Liver (tissue), 9 donors: ENCODE data around the gene HAPLN2. TPM values are rescaled to one million over a fixed set of nuclear protein-coding genes. Genes with fewer than 3 reads are reported as not detected.

Source experiments
- DNase-seq: peaks from one replicate; pipeline ENCODE4 v3.0.0-alpha.2; 2017; ENCODE audit warnings: low spot score
- H3K27ac ChIP-seq, 2 donors: one replicate each; pipeline ENCODE4 v1.7.0; 2013; ENCODE audit warnings: inconsistent platforms in 2 of 2, low read length in 2 of 2, control low read depth in 1 of 2, low read depth in 1 of 2, mild to moderate bottlenecking in 1 of 2
- H3K27me3 ChIP-seq, 4 donors: one replicate each; pipeline versions ENCODE4 v1.6.1 to v1.7.0; 2013; ENCODE audit warnings: low read length in 3 of 4, inconsistent platforms in 1 of 4, mild to moderate bottlenecking in 1 of 4, moderate library complexity in 1 of 4; ENCODE audit not compliant: control insufficient read depth in 4 of 4, insufficient read depth in 4 of 4
- H3K36me3 ChIP-seq, 4 donors: one replicate each; pipeline versions ENCODE4 v1.6.1 to v1.7.0; 2013; ENCODE audit warnings: low read length in 3 of 4, mild to moderate bottlenecking in 3 of 4, low read depth in 1 of 4, moderate library complexity in 1 of 4; ENCODE audit not compliant: control insufficient read depth in 4 of 4, insufficient read depth in 3 of 4
- H3K4me1 ChIP-seq, 4 donors: one replicate each; pipeline versions ENCODE4 v1.6.1 to v1.7.0; 2013; ENCODE audit warnings: low read length in 3 of 4, mild to moderate bottlenecking in 3 of 4, moderate library complexity in 1 of 4; ENCODE audit not compliant: control insufficient read depth in 4 of 4, insufficient read depth in 4 of 4
- H3K4me3 ChIP-seq, 3 donors: one replicate each; pipeline versions ENCODE4 v1.6.1 to v1.7.0; 2013; ENCODE audit warnings: low read length in 3 of 3, control low read depth in 1 of 3, low read depth in 1 of 3, mild to moderate bottlenecking in 1 of 3
- H3K9ac ChIP-seq, 2 donors: one replicate each; pipeline ENCODE4 v1.7.0; 2013; ENCODE audit warnings: low read length in 2 of 2, mild to moderate bottlenecking in 2 of 2, moderate library complexity in 2 of 2, control low read depth in 1 of 2, low read depth in 1 of 2
- H3K9me3 ChIP-seq, 4 donors: one replicate each; pipeline versions ENCODE4 v1.6.1 to v1.7.0; 2013; ENCODE audit warnings: low read length in 3 of 4; ENCODE audit not compliant: control insufficient read depth in 4 of 4
- CTCF ChIP-seq: fragments of 150-350 bp; IDR thresholded peaks from 2 replicates; pipeline ENCODE4 v1.5.1; 2017; ENCODE audit warnings: improper control_type of control experiment, low read depth, low read length; ENCODE audit not compliant: missing input control
- EGR1 ChIP-seq, 2 donors: IDR thresholded peaks; 2 replicates each; pipeline ENCODE4 v1.6.1; 2016 to 2018; ENCODE audit warnings: antibody characterized with exemption in 2 of 2, low read depth in 2 of 2
- GABPA ChIP-seq, 2 donors: IDR thresholded peaks in 1 of 2; conservative IDR thresholded peaks in 1 of 2; 2 replicates each; pipeline ENCODE4 v1.6.1; 2016; ENCODE audit warnings: antibody characterized with exemption in 2 of 2, mild to moderate bottlenecking in 1 of 2, moderate library complexity in 1 of 2
- HNF4A ChIP-seq, 2 donors: conservative IDR thresholded peaks; 2 replicates each; pipeline ENCODE4 v1.6.1; 2016; ENCODE audit warnings: antibody characterized with exemption in 2 of 2, mild to moderate bottlenecking in 2 of 2
- HNF4G ChIP-seq: IDR thresholded peaks from 2 replicates; pipeline ENCODE4 v1.6.1; 2016; ENCODE audit warnings: antibody characterized with exemption
- JUND ChIP-seq, 2 donors: IDR thresholded peaks; 2 replicates each; pipeline ENCODE4 v1.6.1; 2016; ENCODE audit warnings: antibody characterized with exemption in 2 of 2
- MAX ChIP-seq: IDR thresholded peaks from 2 replicates; pipeline ENCODE4 v1.6.1; 2016; ENCODE audit warnings: antibody characterized with exemption
- NR2F2 ChIP-seq: IDR thresholded peaks from 2 replicates; pipeline ENCODE4 v1.6.1; 2016; ENCODE audit warnings: antibody characterized with exemption
- RXRA ChIP-seq, 2 donors: IDR thresholded peaks; 2 replicates each; pipeline ENCODE4 v1.6.1; 2017 to 2018; ENCODE audit warnings: antibody characterized with exemption in 2 of 2, mild to moderate bottlenecking in 1 of 2
- SP1 ChIP-seq: IDR thresholded peaks from 2 replicates; pipeline ENCODE4 v1.6.1; 2018; ENCODE audit warnings: antibody characterized with exemption, mild to moderate bottlenecking
- TAF1 ChIP-seq: conservative IDR thresholded peaks from 2 replicates; pipeline ENCODE4 v1.6.1; 2016; ENCODE audit warnings: antibody characterized with exemption, mild to moderate bottlenecking
- WGBS: extraction: QIAGEN DNeasy Blood & Tissue Kit; methylation state at CpG from one replicate; pipeline ENCODE4 v1.1.7; 2013; 5-methylcytosine and 5-hydroxymethylcytosine counted together
- polyA plus RNA-seq, 2 donors: library from polyadenylated mRNA; stranded (reverse) in 1 of 2; unstranded in 1 of 2; fragments of 200-250 nt in 1 of 2; fragments of >200 nt in 1 of 2; fragmentation: Nextera tagmentation in 1 of 2; extraction: Ambion mirVana in 1 of 2; gene quantifications; one replicate each; pipeline versions ENCODE4 v1.2.1 to v1.2.3, GENCODE V29; 2013 to 2015
- total RNA-seq, 2 donors: library from RNA; depleted of rRNA; stranded (reverse); fragments of >200 nt; gene quantifications; one replicate each; pipeline ENCODE4 v1.2.3, GENCODE V29; 2014
- TF ChIP-seq, protein P1 (sequence below): IDR thresholded peaks from 2 replicates; pipeline ENCODE4 v1.6.1; 2016; ENCODE audit warnings: antibody characterized with exemption
- TF ChIP-seq, protein P2 (sequence below): IDR thresholded peaks from 2 replicates; pipeline ENCODE4 v1.6.1; 2016; ENCODE audit warnings: antibody characterized with exemption
- TF ChIP-seq, protein P3 (sequence below): IDR thresholded peaks from 2 replicates; pipeline ENCODE4 v1.6.1; 2016; ENCODE audit warnings: antibody characterized with exemption, mild to moderate bottlenecking
- donor health status: healthy.
- donor health status: healthy.
- donor health status: healthy.
- donor health status: healthy.
- donor health status: healthy.

Gene HAPLN2
- total and polyA plus RNA-seq, 4 donors, result 0.03 to 0.08 TPM; not detected in 2

GRCh38 chr1:156638189-156638985 lies 19.2 kb downstream of the HAPLN2 start (continued):
- no peak for TF ChIP-seq CTCF
- no peak for TF ChIP-seq MAX
- TF ChIP-seq HNF4G, result no peak

DNA sequence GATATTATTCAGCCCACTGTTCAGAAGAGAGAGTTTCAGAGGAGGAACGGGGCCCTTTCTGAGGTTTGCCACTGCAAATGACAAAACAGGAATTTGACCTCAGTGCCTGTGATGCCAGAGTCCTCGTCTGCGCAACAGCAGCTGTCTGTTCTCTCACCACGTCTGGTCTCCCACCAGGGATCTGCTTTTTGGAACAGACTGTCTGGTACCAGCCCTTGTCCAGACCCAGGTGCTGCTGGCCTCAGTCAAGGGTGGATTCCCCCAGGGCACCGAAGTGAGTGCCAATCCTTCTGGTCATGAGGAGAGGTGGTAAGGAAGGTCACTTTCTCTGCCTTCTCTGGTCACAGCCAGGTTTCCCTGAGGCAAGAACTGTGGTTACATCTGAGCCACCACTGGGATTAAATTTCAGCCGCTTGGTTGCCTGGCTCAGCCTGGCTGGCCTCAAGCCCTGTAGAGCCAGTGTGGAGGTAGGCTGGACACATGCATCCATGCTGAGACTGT lies 20.4 kb downstream of the HAPLN2 start:
- Histone ChIP-seq H3K9ac (no peak overlapping the region), H3K27me3 (peaks cover 0 to 8% (median 4%) of the 10 kb centered on the region in 4 donors), H3K27ac (no peak overlapping the region), H3K4me3 (no peak overlapping the region), H3K36me3 (no peaks in the 10 kb centered on the region), H3K9me3 (no peaks in the 10 kb centered on the region), H3K4me1 (peaks cover 0 to 6% (median 0%) of the 10 kb centered on the region in 4 donors)
- no peak for DNase-seq
- TF ChIP-seq JUND (IDR thresholded peaks at IDR 0.05), result no peak
- TF ChIP-seq, protein P1, sequence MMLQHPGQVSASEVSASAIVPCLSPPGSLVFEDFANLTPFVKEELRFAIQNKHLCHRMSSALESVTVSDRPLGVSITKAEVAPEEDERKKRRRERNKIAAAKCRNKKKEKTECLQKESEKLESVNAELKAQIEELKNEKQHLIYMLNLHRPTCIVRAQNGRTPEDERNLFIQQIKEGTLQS, result no peak
- TF ChIP-seq GABPA (IDR thresholded peaks at IDR 0.05 in 1 of 2, conservative IDR thresholded peaks at IDR 0.05 in 1 of 2), result no peak
- TF ChIP-seq HNF4A (conservative IDR thresholded peaks at IDR 0.05), result no peak
- TF ChIP-seq TAF1, result no peak
- TF ChIP-seq, protein P2, sequence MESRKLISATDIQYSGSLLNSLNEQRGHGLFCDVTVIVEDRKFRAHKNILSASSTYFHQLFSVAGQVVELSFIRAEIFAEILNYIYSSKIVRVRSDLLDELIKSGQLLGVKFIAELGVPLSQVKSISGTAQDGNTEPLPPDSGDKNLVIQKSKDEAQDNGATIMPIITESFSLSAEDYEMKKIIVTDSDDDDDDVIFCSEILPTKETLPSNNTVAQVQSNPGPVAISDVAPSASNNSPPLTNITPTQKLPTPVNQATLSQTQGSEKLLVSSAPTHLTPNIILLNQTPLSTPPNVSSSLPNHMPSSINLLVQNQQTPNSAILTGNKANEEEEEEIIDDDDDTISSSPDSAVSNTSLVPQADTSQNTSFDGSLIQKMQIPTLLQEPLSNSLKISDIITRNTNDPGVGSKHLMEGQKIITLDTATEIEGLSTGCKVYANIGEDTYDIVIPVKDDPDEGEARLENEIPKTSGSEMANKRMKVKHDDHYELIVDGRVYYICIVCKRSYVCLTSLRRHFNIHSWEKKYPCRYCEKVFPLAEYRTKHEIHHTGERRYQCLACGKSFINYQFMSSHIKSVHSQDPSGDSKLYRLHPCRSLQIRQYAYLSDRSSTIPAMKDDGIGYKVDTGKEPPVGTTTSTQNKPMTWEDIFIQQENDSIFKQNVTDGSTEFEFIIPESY, result no peak
- TF ChIP-seq EGR1 (IDR thresholded peaks at IDR 0.05; ENCODE audit: low read depth in 2 of 2), result no peak
- no peak for TF ChIP-seq SP1
- TF ChIP-seq RXRA (IDR thresholded peaks at IDR 0.05), result no peak
- TF ChIP-seq CTCF, result no peak
- no peak for TF ChIP-seq HNF4G
- TF ChIP-seq, protein P3, sequence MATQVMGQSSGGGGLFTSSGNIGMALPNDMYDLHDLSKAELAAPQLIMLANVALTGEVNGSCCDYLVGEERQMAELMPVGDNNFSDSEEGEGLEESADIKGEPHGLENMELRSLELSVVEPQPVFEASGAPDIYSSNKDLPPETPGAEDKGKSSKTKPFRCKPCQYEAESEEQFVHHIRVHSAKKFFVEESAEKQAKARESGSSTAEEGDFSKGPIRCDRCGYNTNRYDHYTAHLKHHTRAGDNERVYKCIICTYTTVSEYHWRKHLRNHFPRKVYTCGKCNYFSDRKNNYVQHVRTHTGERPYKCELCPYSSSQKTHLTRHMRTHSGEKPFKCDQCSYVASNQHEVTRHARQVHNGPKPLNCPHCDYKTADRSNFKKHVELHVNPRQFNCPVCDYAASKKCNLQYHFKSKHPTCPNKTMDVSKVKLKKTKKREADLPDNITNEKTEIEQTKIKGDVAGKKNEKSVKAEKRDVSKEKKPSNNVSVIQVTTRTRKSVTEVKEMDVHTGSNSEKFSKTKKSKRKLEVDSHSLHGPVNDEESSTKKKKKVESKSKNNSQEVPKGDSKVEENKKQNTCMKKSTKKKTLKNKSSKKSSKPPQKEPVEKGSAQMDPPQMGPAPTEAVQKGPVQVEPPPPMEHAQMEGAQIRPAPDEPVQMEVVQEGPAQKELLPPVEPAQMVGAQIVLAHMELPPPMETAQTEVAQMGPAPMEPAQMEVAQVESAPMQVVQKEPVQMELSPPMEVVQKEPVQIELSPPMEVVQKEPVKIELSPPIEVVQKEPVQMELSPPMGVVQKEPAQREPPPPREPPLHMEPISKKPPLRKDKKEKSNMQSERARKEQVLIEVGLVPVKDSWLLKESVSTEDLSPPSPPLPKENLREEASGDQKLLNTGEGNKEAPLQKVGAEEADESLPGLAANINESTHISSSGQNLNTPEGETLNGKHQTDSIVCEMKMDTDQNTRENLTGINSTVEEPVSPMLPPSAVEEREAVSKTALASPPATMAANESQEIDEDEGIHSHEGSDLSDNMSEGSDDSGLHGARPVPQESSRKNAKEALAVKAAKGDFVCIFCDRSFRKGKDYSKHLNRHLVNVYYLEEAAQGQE, result no peak
- TF ChIP-seq MAX, result no peak
- no peak for TF ChIP-seq NR2F2
- 37% methylated on average over 6 of the region's 6 CpGs for WGBS
